COLO668 (cell line): ENCODE data around the gene FOXL2.

Experiments
- DNase-seq: peaks from one replicate; lab custom pipeline; 2025; ENCODE audit not compliant: unreplicated experiment; lab: John Stamatoyannopoulos, UW

Gene FOXL2

DNA sequence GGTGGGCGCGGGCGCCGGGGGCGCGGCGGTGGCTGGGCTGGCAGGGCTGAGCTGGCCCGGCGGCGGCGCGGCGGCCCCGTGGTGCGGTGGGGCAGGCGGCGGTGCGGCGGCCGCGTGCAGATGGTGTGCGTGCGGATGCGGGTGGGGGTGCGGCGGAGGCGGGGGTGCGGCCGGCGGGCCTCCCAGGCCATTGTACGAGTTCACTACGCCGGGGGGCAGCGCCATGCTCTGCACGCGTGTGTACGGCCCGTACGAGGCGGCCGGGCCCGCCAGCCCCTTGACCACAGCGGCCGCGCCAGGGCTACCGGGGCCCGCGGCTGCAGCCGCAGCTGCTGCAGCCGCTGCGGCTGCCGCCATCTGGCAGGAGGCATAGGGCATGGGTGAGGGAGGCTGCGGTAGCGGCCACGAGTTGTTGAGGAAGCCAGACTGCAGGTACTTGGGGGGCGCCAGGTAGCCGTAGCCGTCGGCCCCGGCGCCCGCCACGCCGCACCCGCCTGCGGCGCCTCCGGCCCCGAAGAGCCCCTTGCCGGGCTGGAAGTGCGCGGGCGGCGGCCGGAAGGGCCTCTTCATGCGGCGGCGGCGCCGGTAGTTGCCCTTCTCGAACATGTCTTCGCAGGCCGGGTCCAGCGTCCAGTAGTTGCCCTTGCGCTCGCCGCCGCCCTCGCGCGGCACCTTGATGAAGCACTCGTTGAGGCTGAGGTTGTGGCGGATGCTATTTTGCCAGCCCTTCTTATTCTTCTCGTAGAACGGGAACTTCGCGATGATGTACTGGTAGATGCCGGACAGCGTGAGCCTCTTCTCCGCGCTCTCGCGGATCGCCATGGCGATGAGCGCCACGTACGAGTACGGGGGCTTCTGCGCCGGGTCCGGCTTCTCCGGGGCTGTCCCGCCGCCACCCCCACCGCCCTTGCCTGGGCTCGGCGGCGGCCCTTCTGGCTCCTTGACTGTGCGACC lies 951 bp downstream of the FOXL2 start:
- DNase-seq, result peak; percentile 50

DNA sequence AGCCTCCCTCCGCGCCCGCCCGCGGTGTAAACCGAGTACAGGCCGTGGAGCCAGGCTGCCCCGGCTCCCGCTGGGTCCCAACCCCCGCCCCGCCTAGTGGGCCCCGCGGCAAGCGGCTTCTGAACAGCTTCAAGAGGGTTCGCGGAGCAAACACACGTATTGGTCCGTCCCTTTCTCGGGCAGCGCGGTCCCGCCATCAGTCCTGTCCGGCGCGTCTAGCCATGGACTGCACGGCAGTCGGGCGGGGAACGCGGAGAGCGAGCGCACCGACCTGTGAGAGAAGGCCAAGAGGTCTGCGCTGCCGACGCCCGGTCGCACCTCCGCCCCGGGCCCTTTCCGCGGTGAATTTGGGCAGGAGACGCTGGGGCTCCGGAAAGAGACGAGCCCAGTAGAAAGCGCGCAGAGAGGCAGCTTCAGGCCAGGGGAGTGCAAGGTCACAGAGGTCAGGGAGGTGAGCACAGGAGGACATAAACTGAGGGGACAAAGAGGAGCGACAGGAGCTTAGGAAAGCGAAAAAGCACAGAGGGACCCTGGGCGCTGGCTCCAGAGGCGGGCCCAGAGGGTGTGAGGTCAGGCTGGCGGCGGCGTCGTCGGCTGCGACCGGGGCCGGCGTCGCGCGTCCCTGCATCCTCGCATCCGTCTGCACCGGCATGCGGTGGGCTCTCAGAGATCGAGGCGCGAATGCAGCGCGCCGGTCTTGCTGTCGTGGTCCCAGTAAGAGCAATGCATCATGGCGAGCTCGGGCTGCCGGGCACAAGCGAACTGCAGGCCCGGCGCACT lies 1.8 kb downstream of the FOXL2 start:
- DNase-seq, result peak; percentile 45

DNA sequence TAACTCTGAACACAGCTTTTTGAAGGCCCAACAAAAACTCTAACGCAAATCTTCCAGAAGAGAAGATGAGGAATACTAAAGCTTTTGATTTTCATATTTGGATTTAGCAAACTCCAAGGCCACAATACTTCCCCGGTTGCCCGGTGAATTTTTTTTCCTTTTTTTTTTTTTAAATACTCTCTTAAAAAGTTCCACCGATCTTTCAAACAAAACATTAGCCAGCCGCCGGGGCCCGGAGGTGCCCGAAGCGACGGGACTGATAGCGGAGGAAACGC lies 2.3 kb downstream of the FOXL2 start:
- no peak for DNase-seq

GRCh38 chr3:138943724-138944653 lies 2.9 kb downstream of the FOXL2 start:
- peak; percentile 11 for DNase-seq

DNA sequence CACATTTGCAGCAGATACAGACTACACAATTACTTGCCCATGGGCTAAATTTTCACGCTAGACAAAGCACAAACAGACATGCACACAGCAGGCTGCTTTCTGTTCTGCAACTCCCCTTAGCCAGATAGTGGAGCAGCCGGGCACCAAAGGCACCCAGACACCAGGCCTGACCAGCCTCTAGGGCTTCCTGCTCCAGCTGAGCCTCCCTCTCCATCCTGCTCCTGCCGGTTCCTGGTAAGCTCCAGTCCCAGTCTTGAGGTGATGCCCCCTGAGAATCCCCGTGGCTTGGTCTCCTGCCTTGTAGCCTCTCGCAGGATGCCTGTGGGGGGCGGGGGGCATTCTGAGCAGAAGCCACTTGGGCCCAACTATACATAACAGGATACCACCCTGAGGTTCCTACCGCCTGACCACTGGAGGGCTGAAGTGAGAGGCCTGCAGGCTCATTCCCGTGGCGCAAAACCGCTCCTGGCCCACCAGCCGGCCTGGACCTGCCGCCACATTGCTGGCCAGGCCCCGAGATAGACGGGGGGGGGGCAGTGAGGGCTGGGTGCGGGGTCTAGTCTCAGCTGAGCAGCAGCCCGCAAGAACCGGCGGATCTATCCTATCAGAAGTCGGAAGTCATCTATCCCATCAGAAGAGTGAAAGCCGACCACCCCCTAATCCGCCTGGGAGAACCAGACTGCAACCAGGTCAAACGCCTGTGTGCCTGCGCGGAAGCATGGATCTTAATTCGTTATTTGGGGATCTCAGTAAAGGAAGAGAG lies 3.9 kb downstream of the FOXL2 start:
- DNase-seq, result no peak

GRCh38 chr3:138942271-138942670 lies 4.7 kb downstream of the FOXL2 start:
- DNase-seq, result no peak

DNA sequence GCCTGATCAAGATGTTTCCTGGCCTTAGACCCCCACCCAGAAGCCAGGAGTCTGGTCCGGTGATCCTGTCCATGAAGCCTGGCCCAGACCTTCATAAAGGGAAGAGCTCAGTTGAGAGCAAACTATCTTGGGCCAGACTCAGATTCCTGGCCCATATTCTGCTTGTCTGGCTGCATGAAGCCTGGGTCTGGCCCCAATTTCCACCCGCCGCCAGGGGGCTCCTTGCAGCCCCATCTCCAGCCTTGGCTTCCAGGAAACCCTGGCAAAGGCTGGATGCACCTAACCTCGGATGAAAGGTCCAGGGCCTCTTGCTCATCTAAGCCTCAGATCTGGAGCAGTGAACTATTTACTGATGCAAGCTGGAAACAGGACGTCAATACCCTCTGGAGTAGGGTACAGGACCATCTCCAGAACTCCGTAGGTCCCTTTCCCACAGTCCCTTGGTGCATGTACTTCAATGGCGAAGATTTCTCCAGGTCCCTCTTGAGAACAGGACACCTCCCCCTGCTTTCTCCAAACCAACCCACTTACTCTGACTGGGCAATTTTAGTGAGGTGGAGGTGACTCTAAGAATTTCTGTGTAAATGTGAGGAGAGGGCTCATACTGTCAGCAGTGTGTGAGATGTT lies 5.6 kb downstream of the FOXL2 start:
- peak; percentile 35 for DNase-seq

GRCh38 chr3:138940446-138940845 lies 6.5 kb downstream of the FOXL2 start:
- DNase-seq, result no peak

DNA sequence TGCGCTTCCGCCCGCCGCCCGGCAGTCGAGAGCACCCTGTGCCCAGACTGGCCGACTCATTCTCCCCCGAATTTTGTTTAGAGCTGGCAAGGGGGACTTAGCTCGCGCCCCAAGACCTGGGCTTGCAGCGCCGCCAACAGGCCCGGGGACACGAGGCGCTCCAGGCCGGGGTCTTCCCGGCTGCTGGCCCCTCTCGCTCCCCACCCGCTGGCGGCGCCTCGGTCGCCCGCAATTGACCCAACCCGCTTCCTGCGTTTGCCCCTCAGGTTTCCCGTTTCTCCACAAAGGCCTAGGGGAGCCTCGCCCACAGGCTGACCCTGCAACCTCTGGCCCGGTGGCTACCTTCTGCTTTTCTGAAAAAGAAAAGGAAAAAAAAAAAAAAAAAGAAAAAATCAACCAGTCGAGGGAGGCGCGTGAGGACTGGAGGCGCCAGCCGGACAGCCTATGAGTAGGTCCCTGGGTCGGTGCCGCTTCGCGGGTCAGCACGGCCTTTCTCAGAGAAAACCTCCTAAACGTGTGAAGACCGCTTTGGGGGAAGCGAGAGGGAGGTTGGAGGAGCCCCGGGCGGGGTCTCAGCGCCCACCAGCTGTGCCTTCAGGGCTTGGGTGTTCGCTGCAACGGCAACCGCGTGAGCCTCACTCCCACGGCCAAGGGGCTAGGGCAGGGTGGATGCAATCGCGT lies 7.2 kb downstream of the FOXL2 start:
- no peak for DNase-seq

GRCh38 chr3:138938877-138939560 lies 7.9 kb downstream of the FOXL2 start:
- no peak for DNase-seq

DNA sequence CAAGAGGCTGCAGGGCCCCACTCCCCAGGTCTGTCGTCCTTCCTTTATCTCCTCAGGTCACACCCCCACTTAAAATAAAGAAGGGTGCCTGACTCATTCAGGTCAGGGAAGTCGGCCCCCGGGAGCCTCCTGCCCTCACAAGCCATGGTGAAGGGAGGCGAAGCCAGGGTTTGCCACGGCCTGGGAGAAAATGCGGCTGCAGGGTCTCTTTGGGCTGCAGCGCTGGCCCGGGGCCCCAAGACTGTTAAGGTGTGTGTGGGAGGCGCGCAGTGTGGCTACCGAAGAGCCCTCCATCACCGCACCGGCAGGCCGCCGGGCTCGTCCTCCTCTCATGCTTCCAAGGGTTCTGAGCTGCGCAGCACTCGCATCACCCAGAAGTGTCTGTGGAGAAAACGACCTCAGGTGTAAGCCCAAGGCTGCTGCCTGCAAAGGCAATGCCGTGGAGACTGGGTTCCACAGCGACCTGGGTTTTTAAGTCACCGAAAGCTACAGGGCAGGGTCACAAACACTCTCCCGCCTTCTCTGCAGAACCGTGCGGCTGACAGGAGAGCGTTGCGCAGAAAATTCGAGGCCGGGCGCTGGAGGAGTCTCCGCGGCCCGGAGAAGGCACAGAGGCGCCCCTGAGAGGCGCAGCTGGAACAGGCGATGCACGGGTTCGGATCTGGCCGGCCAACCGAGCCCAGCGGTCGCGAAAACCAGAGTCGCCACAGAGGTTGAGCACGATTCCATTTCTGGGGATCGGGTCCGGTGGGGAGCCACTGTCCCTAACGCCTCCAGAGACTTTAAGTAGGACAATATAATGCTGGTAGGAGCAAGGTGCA lies 8.7 kb downstream of the FOXL2 start:
- DNase-seq, result no peak

GRCh38 chr3:138937690-138938055 lies 9.3 kb downstream of the FOXL2 start:
- no peak for DNase-seq

- DNase-seq, result no peak
These were observed 9.9 kb downstream of the FOXL2 start for GRCh38 chr3:138936741-138937689.

- peak; percentile 38 for DNase-seq
These were observed 10.8 kb downstream of the FOXL2 start for GRCh38 chr3:138935863-138936740.

DNA sequence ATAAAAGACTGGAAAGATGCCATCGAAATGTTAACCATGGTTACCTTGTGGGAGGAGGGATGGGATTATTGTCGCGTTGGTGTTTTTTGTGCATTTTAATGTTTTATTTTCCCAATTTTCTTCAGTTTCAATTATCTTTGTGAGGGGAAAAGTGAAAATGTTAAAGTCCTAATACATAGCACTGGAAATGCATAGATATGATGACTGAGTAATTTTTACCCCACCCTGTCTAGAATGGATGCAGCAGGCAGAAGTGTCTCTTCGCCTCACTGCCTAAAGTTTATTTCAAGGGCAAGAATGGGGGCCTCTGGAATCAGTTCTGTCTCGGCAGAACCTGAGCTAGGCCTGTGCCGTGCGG lies 11.5 kb downstream of the FOXL2 start:
- DNase-seq, result no peak
